Right renal pelvis (tissue), 4 donors: ENCODE measurements around the gene LPCAT2. TPM values are rescaled to one million over a fixed set of nuclear protein-coding genes. Genes with fewer than 3 reads are reported as not detected.

Experiments
- DNase-seq, 4 donors: peaks; one replicate each; pipeline ENCODE4 v3.0.0-alpha.2; 2013; ENCODE audit warnings: low read depth in 4 of 4, low spot score in 3 of 4, missing footprints in 1 of 4
- polyA plus RNA-seq, 4 donors: library from polyadenylated mRNA; unstranded; fragments of 120-200 nt; gene quantifications; one replicate each; pipeline ENCODE4 v1.2.1, GENCODE V29; 2013; ENCODE audit not compliant: insufficient read length in 4 of 4

LPCAT2 gene
- polyA plus RNA-seq, 4 donors, result 9.4 to 10.5 (median 9.7) TPM

- DNase-seq, result no peak
Observed at GRCh38 chr16:55540221-55540620, 31.3 kb downstream of the LPCAT2 start.

GRCh38 chr16:55542459-55543082, 33.7 kb downstream of the LPCAT2 start:
- no peak for DNase-seq

GRCh38 chr16:55543472-55543871, 34.6 kb downstream of the LPCAT2 start:
- DNase-seq, result peak in 3 of 4 donors; percentile 8 to 22 (median 22)

GRCh38 chr16:55552621-55553020, 43.7 kb downstream of the LPCAT2 start:
- no peak for DNase-seq

GRCh38 chr16:55555436-55555835, 46.6 kb downstream of the LPCAT2 start:
- DNase-seq, result no peak

- DNase-seq, result no peak
Observed at GRCh38 chr16:55557186-55557585, 48.3 kb downstream of the LPCAT2 start.

GRCh38 chr16:55559233-55559632, 50.4 kb downstream of the LPCAT2 start:
- no peak for DNase-seq

GRCh38 chr16:55559933-55560516, 51.2 kb downstream of the LPCAT2 start:
- no peak for DNase-seq

GRCh38 chr16:55561319-55561848, 52.5 kb downstream of the LPCAT2 start:
- DNase-seq, result no peak

- no peak for DNase-seq
Observed at GRCh38 chr16:55562936-55563335, 54.1 kb downstream of the LPCAT2 start.

- no peak for DNase-seq
Observed at GRCh38 chr16:55563797-55564196, 54.9 kb downstream of the LPCAT2 start.

- no peak for DNase-seq
Observed at GRCh38 chr16:55565086-55565485, 56.2 kb downstream of the LPCAT2 start.

- no peak for DNase-seq
Observed at GRCh38 chr16:55566432-55567175, 57.7 kb downstream of the LPCAT2 start, which contains the start of gene CAPNS2. TSS of gene CAPNS2 (plus strand) at chr16:55566684. CDS start at chr16:55566757, 73 bp downstream.

- DNase-seq, result no peak
Observed at GRCh38 chr16:55567382-55567781, 58.5 kb downstream of the LPCAT2 start.

GRCh38 chr16:55568207-55568606, 59.3 kb downstream of the LPCAT2 start:
- DNase-seq, result no peak

GRCh38 chr16:55569025-55569424, 60.2 kb downstream of the LPCAT2 start:
- no peak for DNase-seq

- no peak for DNase-seq
Observed at GRCh38 chr16:55570159-55570558, 61.3 kb downstream of the LPCAT2 start.

- DNase-seq, result no peak
Observed at GRCh38 chr16:55571191-55571897, 62.5 kb downstream of the LPCAT2 start.

- DNase-seq, result no peak
Observed at GRCh38 chr16:55572439-55572838, 63.6 kb downstream of the LPCAT2 start.

GRCh38 chr16:55574811-55575210, 65.9 kb downstream of the LPCAT2 start:
- DNase-seq, result no peak

GRCh38 chr16:55575496-55575895, 66.6 kb downstream of the LPCAT2 start:
- DNase-seq, result no peak
